NCI-H345 treated with DMSO at 0.1 percent for 48 hours (cell line): Measurements from ENCODE around the gene CAND2.

Experiments used
- DNase-seq: peaks from one replicate; lab custom pipeline; 2025; ENCODE audit not compliant: unreplicated experiment; lab: John Stamatoyannopoulos, UW

The CAND2 gene

DNA sequence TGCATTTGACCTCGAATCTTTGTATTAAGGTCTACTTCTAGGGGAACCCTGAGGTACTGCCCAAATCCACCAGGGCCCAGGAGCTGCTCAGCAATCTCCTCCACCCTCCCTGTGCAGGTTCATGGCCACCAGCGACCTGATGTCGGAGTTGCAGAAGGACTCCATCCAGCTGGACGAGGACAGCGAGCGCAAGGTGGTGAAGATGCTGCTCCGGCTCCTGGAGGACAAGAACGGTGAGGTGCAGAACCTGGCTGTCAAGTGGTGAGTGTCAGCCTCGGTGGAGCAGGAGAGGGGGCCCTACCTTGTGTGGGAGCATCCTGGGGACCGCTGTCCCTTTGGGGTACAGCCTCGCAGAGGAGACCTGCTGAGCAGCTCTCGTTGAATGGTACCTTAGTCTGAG is 6.9 kb downstream of the CAND2 start:
- no peak for DNase-seq

GRCh38 chr3:12807066-12807465 is 10.6 kb downstream of the CAND2 start:
- DNase-seq, result no peak

- DNase-seq, result no peak
These were observed 11.3 kb downstream of the CAND2 start for GRCh38 chr3:12807601-12808359.

DNA sequence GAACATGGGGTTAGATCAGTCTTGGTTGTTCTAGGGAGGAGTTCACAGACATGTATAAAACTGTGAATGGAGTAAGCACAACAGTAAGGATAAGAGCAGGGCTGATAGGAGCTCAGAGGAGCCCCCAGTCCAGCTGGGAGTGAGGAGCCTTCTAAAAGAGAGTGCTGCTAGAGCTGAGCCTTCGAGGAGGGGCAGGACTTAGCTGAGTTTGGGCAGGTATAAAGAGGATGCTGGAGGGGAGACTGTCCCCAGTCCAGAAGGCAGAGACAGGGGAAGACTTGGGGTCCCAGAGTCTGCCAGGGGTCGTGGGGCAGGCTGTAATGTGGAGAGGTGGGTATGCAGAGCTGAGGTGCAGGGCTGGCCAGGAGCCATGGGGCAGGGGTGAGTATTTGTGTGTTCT is 12.1 kb downstream of the CAND2 start:
- no peak for DNase-seq

- no peak for DNase-seq
These were observed 12.5 kb downstream of the CAND2 start for GRCh38 chr3:12809001-12809400.

DNA sequence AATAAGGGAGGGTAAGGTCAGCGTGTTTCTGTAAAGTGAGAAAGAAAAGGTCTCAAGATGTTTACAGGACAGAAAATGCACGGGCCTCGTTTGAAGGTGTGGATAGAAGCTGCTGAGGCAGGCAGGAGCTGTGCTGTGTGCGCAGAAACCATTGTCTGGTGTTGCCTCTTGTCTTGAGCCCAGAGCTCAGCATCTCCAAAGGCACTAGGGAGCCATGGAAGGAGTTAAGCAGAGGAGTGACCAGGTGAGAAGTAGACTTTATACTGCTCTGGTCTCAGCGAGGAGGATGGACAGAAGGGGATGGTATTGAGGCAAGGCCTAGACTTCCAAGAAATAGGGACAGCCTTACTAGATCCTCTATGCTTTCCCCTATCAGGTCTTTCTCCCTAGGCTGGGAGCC is 13.0 kb downstream of the CAND2 start:
- DNase-seq, result no peak

GRCh38 chr3:12810013-12810780 is 13.7 kb downstream of the CAND2 start:
- DNase-seq, result peak; percentile 80

- DNase-seq, result no peak
These were observed 14.5 kb downstream of the CAND2 start for GRCh38 chr3:12810961-12811360.

- no peak for DNase-seq
These were observed 16.3 kb downstream of the CAND2 start for GRCh38 chr3:12812812-12813211.

DNA sequence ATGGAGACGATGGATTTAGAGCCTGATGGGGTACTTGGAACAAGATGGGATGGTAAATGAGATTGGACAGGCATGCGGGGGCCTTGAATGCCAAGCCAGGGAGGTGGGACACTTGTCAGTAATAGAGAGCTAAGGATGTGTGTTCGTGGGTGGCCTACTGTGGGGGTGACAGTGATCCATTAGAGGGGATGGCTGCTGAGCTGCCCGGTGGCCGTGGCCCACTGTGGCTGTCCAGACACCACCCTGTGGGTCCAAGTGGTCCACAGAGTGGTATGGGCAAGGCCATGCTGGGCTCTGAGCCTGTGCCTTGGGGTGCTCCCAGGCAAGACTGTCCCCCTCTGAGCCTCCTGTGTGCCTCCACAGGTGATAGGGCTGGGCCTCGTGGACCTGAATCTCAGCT is 17.5 kb downstream of the CAND2 start:
- no peak for DNase-seq

DNA sequence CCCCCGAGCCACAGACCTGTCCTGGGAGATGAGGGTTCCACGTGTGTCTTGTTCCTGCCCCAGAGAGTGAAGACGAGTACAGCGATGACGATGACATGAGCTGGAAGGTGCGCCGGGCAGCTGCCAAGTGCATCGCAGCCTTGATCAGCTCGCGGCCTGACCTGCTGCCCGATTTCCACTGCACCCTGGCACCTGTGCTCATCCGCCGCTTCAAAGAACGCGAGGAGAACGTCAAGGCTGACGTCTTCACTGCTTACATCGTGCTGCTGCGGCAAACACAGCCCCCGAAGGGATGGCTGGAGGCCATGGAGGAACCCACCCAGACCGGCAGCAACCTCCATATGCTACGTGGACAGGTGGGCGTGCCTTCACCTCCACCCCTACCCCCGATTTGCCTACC is 18.6 kb downstream of the CAND2 start:
- no peak for DNase-seq

DNA sequence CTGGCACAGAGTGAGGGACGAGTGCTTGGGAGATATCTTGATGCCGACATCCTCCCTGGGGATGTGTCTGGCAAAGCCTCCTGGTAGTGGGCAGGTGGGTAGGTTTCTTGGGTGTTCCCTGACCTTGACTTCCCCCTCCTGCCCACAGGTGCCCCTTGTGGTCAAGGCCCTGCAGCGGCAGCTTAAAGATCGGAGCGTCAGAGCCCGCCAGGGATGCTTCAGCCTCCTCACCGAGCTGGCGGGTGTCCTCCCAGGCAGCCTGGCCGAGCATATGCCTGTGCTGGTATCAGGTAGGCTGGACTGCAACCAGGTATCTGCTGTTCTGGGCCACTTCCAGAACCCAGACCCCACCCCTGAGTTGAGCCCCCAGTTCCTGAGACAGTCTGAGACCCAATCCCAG is 19.2 kb downstream of the CAND2 start:
- DNase-seq, result no peak

- DNase-seq, result no peak
These were observed 20.3 kb downstream of the CAND2 start for GRCh38 chr3:12816521-12817342.

GRCh38 chr3:12817343-12817710 is 20.8 kb downstream of the CAND2 start:
- no peak for DNase-seq

GRCh38 chr3:12818273-12818672 is 21.8 kb downstream of the CAND2 start:
- DNase-seq, result no peak

DNA sequence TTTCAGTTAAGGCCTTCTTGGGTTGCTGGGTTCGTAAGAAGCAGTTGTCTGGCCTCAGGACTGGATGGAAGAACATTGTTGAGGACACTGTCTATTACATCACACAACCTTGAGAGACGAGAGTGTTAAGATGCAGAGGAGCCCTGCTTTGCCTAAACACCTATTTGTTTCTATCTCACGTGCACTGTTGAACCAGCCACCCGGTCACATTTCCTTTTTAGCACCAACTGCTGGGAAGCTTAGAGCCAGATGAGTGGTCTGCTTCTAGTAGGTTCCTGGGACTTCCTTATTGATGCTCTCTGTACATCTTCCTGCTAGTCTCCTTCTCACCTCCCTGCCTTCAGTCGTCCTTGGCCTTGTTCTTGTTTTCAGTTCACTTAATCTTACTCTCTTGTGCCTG is 22.3 kb downstream of the CAND2 start:
- no peak for DNase-seq

- no peak for DNase-seq
These were observed 26.4 kb downstream of the CAND2 start for GRCh38 chr3:12822725-12823373.

- DNase-seq, result no peak
These were observed 27.8 kb downstream of the CAND2 start for GRCh38 chr3:12824299-12824698.

DNA sequence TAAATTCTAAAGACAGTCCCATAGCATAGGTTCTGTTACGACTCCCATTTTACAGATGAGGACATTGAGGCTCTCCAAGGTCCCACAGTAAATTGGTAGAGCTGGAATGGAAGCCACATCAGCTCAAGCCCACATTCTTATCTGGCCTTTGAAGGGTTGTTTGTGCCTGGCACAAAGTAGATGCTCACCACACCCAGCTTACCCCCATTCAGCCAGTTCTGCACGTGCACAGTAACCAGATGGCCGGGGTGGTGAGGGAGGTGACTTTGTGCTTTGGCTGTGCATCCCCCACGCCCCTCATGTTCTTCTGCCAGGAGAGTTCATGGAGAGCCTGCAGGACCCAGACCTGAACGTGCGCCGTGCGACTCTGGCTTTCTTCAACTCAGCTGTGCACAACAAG is 28.7 kb downstream of the CAND2 start:
- no peak for DNase-seq

DNA sequence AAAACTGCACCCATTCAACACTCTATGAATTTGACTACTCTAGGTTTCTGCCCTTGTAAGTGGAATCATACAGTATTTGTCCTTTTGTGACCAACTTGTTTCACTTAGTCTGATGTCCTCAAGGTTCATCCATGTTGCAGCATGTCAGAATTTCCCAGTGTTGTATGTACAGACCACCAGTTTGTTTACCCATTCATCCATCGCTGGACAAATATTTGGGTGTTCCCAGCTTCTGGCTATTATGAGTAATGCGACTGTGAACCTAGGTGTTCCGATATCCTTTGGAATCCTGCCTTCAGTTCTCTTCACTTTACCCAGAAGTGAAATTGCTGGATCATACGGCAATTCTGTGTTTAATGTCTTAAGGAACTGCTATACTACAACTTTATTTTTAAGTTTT is 32.3 kb downstream of the CAND2 start:
- DNase-seq, result no peak

DNA sequence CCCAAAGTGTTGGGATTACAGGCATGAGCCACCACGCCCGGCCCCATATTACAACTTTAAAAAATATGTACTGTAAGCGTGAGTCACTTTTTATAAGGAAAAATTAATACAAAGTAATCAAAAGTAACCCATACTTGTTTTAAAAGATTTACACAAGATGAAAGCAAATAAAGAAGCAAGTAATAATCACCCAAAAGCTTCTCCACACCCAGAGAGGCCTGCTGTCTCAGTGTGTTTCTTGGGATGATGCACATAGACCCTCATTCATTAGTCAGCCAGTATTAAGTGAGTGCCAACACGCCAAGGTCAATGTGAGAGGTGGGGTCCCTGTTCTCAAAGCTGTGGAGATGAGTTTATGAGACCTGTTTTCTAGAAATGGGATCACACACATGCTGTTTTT is 32.9 kb downstream of the CAND2 start:
- DNase-seq, result no peak
